SK-N-SH treated with all-trans-retinoic acid at 6 μM for 48 hours (cell line): ENCODE measurements around the gene AIRE.

Source experiments
- ZFP3 ChIP-seq: fragments of 250-450 bp; sonication (Bioruptor Pico); IDR thresholded peaks from 2 replicates; pipeline ENCODE4 v1.5.0; 2020; ENCODE audit warnings: mild to moderate bottlenecking, moderate library complexity
- ZNF8 ChIP-seq: fragments of 450-650 bp; formaldehyde crosslinking; IDR thresholded peaks from 2 replicates; pipeline ENCODE4 v1.5.0; 2020; ENCODE audit warnings: mild to moderate bottlenecking, moderate library complexity

- TF ChIP-seq ZNF8 (CRISPR knock-in tag) (no peak), ZFP3 (no peak)
Measured at GRCh38 chr21:44265734-44266270, 19.9 kb upstream of the AIRE start.
